Gastrocnemius medialis (tissue), 4 donors: Measurements from ENCODE around the gene BASP1.

Experiments used
- CTCF ChIP-seq, 5 experiments: fragments of 450-650 bp in 3 of 5; fragments of 200-600 bp in 2 of 5; sonication (generic) in 2 of 5; IDR thresholded peaks in 4 of 5; conservative IDR thresholded peaks in 1 of 5; 1 replicate in 4 of 5; 2 replicates in 1 of 5; pipeline ENCODE4 v1.5.1; 2016 to 2019; ENCODE audit warnings: antibody characterized with exemption in 5 of 5, mild to moderate bottlenecking in 3 of 5, moderate library complexity in 3 of 5
- POLR2A ChIP-seq, 2 donors: fragments of 450-650 bp; IDR thresholded peaks; one replicate each; pipeline ENCODE4 v1.6.1; 2017; ENCODE audit warnings: antibody characterized with exemption in 2 of 2, mild to moderate bottlenecking in 2 of 2, moderate library complexity in 2 of 2

GRCh38 chr5:17235731-17236330 lies 18.4 kb downstream of the BASP1 start:
- TF ChIP-seq POLR2A (IDR thresholded peaks at IDR 0.05) (no peak), CTCF (IDR thresholded peaks at IDR 0.05 in 4 of 5, conservative IDR thresholded peaks at IDR 0.05 in 1 of 5) (no peak)
